ENCODE results near the gene A4GALT.

Gene A4GALT

DNA sequence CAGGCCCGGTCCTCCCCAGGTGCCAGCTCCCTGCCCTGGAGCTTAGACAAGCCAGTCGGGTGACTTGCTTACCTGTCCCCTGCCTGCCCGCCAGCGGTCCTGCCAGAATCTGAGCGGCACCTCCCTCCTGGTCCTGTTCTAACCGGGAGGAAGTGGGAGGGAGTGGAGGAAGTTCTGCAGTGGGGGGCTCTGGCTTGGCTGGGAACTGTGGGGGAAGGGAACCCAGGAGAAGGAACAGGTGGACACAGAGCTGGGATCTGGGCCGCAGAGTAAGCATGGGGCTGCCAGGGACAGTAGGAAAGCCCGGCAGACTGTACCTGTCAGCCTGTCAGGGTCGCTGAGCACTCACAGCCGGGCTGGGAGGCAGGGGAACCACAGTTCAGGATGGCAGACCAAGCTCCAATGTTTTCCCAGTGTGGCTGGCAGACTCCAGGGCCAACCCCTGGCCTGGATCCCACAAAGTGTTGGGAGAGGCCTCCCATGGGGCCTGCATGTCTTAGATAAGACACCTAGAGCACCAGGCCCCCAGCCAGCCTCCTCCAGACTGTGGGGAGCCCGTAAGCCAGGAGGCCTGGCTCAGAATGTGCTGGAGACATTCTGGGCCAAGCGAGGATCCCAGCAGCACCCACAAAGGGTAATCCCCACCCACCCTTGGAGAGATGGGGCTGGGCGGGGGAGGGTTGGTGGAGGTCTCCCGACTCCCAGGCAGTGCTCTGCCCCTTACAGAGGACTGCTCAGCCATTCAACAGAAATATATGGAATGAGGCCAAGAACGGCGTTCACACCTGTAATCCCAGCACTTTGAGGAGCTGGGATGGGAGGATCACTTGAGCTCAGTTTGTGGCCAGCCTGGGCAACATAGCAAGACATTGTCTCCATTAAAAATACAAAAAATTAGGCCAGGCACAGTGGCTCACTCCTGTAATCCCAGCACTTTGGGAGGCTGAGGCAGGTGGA, 73.8 kb downstream of the A4GALT start:
- no peak for DNase-seq

GRCh38 chr22:42645938-42646568, 74.6 kb downstream of the A4GALT start:
- DNase-seq, result no peak

- DNase-seq, result no peak
These were observed 75.2 kb downstream of the A4GALT start for GRCh38 chr22:42645341-42645937.

DNA sequence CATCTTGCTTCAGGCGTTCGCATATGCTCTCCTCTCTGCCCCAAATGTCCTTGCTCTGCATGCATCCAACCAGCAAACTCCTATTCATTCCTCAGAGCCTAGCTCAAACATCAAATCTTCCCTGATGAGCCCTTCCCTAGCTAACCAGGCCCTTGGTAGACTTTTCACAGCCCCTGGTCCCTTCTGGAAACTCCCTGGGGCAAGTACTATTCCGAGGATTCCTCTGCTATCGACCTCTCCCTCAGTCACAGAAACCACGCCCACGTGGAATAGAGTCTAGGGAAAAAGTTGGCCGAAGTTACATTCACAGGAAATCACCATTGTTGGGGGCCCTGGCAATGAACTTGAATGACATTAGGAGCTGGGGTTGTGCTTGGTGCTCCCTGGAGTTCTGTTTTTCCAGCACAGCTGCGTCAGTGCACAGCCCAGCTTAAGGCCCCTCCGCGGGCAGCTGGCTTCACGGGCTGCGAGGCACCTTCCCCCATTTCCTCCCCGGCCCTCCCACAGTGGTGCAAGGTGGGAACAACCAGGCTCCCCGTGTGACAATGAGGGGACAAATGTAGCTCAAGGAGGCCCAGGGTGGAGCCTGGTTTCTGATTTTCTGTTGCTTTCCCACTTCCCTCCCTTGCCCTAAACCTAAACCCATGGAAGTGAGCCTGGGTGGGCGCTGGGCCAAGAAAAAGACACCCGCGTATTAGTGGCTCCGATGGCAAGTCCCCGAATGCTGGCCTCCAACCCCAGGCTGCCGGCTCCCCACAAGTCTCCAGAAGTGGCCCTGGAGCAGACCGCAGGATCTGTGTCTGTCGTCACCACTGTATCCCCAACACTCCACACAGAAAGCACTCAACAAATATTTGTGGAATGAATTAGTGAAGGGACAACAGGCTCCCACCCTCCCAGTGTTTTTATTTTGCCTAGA, 76.0 kb downstream of the A4GALT start:
- DNase-seq, result no peak

DNA sequence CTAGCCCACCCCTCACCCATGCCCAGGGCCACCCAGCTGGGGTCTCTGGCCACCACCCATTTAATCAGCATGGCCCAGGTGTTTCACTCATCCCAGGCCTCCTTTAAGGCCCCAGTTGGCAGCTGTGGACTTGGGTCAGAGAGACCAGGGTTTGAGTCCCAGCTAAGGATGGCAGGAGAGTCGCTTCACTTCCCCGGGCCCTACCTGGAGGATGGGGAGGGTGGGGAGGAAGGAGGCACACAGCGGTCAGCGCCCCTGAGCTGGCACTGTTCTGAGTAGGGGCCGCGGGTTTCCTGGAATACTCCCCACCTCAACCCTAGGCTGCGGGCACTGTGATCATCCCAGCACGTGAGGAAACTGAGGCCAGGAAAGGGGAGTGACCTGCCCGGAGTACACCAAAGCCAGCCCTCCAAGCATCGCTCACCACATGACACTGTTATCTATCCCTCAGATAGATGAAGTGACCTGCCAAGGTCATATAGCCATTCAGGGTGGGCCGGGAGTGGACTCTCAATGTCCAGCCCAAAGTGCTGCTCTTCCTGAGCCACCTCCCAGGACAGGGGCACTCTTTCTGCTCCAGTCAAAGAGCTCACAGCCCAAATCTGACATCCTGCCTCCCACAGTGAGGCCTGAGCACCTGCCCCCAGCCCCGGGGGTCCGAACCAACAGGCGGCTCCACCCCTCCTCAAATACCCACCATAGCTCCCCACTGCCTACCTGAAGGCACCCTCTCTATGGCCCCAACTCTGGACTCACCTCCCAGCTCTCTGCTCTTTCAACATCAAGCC, 76.8 kb downstream of the A4GALT start:
- no peak for DNase-seq

GRCh38 chr22:42642806-42643633, 77.7 kb downstream of the A4GALT start:
- no peak for DNase-seq
